Stimulated activated CD4-positive, alpha-beta T cell treated with anti-CD3 and anti-CD28 coated beads, Interleukin-2, amount 100 ng/mL, for 4 hours (primary cell): ENCODE results near the gene FAM89A.
A peak's percentile ranks its signal among the peaks of the same experiment; 100 is the strongest.
"Not testable (repeated sequence)": the region's sequence is repeated elsewhere in the genome, so short reads cannot be mapped to it uniquely, and the experiment has no call there.

Experiments used
- DNase-seq: peaks from one replicate; pipeline ENCODE4 v3.0.0-alpha.2; 2020; ENCODE audit warnings: low read depth

FAM89A gene

GRCh38 chr1:231055271-231055670 lies 15.2 kb upstream of the FAM89A start:
- no peak for DNase-seq

- DNase-seq: no peak
Measured at GRCh38 chr1:231053493-231054162, 13.6 kb upstream of the FAM89A start.

- no peak for DNase-seq
Measured at GRCh38 chr1:231052777-231053176, 12.7 kb upstream of the FAM89A start.

- not testable (repeated sequence) for DNase-seq
Measured at GRCh38 chr1:231050932-231051331, 10.9 kb upstream of the FAM89A start.

- no peak for DNase-seq
Measured at GRCh38 chr1:231050395-231050794, 10.3 kb upstream of the FAM89A start.

GRCh38 chr1:231049121-231049979 lies 9.3 kb upstream of the FAM89A start:
- DNase-seq: no peak

GRCh38 chr1:231048419-231048818 lies 8.4 kb upstream of the FAM89A start:
- DNase-seq: not testable (repeated sequence)

- DNase-seq: not testable (repeated sequence)
Measured at GRCh38 chr1:231047529-231047928, 7.5 kb upstream of the FAM89A start.

GRCh38 chr1:231046730-231047395 lies 6.8 kb upstream of the FAM89A start:
- DNase-seq: no peak

- DNase-seq: not testable (repeated sequence)
Measured at GRCh38 chr1:231045921-231046729, 6.1 kb upstream of the FAM89A start.

- DNase-seq: no peak
Measured at GRCh38 chr1:231045286-231045685, 5.2 kb upstream of the FAM89A start.

- no peak for DNase-seq
Measured at GRCh38 chr1:231044588-231044987, 4.5 kb upstream of the FAM89A start.

GRCh38 chr1:231041719-231042261 lies 1.7 kb upstream of the FAM89A start:
- DNase-seq: peak; percentile 11

GRCh38 chr1:231040800-231041718 lies 1.0 kb upstream of the FAM89A start:
- DNase-seq: no peak

GRCh38 chr1:231039161-231040018 lies 664 bp downstream of the FAM89A start:
- no peak for DNase-seq

- DNase-seq: no peak
Measured at GRCh38 chr1:231037585-231038517, 2.2 kb downstream of the FAM89A start.

- no peak for DNase-seq
Measured at GRCh38 chr1:231036416-231036815, 3.6 kb downstream of the FAM89A start.

- DNase-seq: no peak
Measured at GRCh38 chr1:231035799-231036198, 4.3 kb downstream of the FAM89A start.
